HG03108 (cell line): ENCODE measurements around the gene RPS27L.

Experiments
- ATAC-seq: cut with Tn5 transposase; IDR thresholded peaks from one replicate; pipeline ENCODE4 v1.9.1; 2021; ENCODE audit warnings: moderate library complexity; ENCODE audit not compliant: unreplicated experiment

Gene RPS27L

GRCh38 chr15:63188247-63188925 is 31.1 kb upstream of the RPS27L start:
- ATAC-seq = no peak

GRCh38 chr15:63187589-63188226 is 30.4 kb upstream of the RPS27L start:
- no peak for ATAC-seq

GRCh38 chr15:63186065-63186464 is 28.8 kb upstream of the RPS27L start:
- no peak for ATAC-seq

GRCh38 chr15:63185206-63185605 is 27.9 kb upstream of the RPS27L start:
- no peak for ATAC-seq

- no peak for ATAC-seq
Measured at GRCh38 chr15:63181648-63182047, 24.4 kb upstream of the RPS27L start.

GRCh38 chr15:63180746-63181145 is 23.5 kb upstream of the RPS27L start:
- ATAC-seq = no peak

GRCh38 chr15:63178034-63178433 is 20.8 kb upstream of the RPS27L start:
- no peak for ATAC-seq

- no peak for ATAC-seq
Measured at GRCh38 chr15:63176302-63176701, 19.0 kb upstream of the RPS27L start.

GRCh38 chr15:63172851-63173451 is 15.7 kb upstream of the RPS27L start:
- ATAC-seq = no peak

- no peak for ATAC-seq
Measured at GRCh38 chr15:63172376-63172775, 15.1 kb upstream of the RPS27L start.

GRCh38 chr15:63169788-63170187 is 12.5 kb upstream of the RPS27L start:
- ATAC-seq = no peak

GRCh38 chr15:63166219-63166618 is 8.9 kb upstream of the RPS27L start:
- no peak for ATAC-seq

- no peak for ATAC-seq
Measured at GRCh38 chr15:63165166-63165859, 8.0 kb upstream of the RPS27L start.

GRCh38 chr15:63163217-63163616 is 5.9 kb upstream of the RPS27L start:
- no peak for ATAC-seq

- no peak for ATAC-seq
Measured at GRCh38 chr15:63160638-63161037, 3.4 kb upstream of the RPS27L start.

- ATAC-seq = no peak
Measured at GRCh38 chr15:63157891-63158431, 684 bp upstream of the RPS27L start.

GRCh38 chr15:63156755-63157117 is 541 bp downstream of the RPS27L start:
- no peak for ATAC-seq

GRCh38 chr15:63156086-63156710 is 1.1 kb downstream of the RPS27L start:
- ATAC-seq = no peak

GRCh38 chr15:63155486-63155885 is 1.8 kb downstream of the RPS27L start:
- ATAC-seq = no peak

- ATAC-seq = no peak
Measured at GRCh38 chr15:63151665-63152064, 5.6 kb downstream of the RPS27L start.

- no peak for ATAC-seq
Measured at GRCh38 chr15:63146684-63147083, 10.6 kb downstream of the RPS27L start.
